Neuronal stem cell (in vitro differentiated cells): Measurements from ENCODE around the gene CIBAR2.

ENCODE experiments used
- DNase-seq: peaks from one replicate; pipeline ENCODE4 v3.0.0-alpha.2; 2013; ENCODE audit warnings: low spot score
- H2AFZ ChIP-seq: one replicate; pipeline ENCODE4 v1.6.1; 2013; ENCODE audit warnings: mild to moderate bottlenecking, low read length, inconsistent platforms
- H2AK5ac ChIP-seq: 2 replicates; pipeline ENCODE4 v1.6.1; 2013; ENCODE audit warnings: low read depth, mild to moderate bottlenecking, inconsistent platforms, low read length, moderate library complexity, mixed read lengths
- H2BK120ac ChIP-seq: 2 replicates; pipeline ENCODE4 v1.6.1; 2013; ENCODE audit warnings: low read depth, mild to moderate bottlenecking, inconsistent platforms, low read length, moderate library complexity, mixed read lengths
- H2BK12ac ChIP-seq: one replicate; pipeline ENCODE4 v1.6.1; 2013; ENCODE audit warnings: low read length, inconsistent platforms
- H2BK15ac ChIP-seq: 2 replicates; pipeline ENCODE4 v1.6.1; 2013; ENCODE audit warnings: mild to moderate bottlenecking, low read length, inconsistent platforms, mixed read lengths
- H2BK5ac ChIP-seq: one replicate; pipeline ENCODE4 v1.6.1; 2013; ENCODE audit warnings: inconsistent platforms, mild to moderate bottlenecking, low read length, moderate library complexity
- H3K14ac ChIP-seq: one replicate; pipeline ENCODE4 v1.6.1; 2013; ENCODE audit warnings: low read length, inconsistent platforms
- H3K18ac ChIP-seq: 2 replicates; pipeline ENCODE4 v1.6.1; 2013; ENCODE audit warnings: low read length, inconsistent platforms
- H3K23ac ChIP-seq: 2 replicates; pipeline ENCODE4 v1.6.1; 2013; ENCODE audit warnings: low read depth, mild to moderate bottlenecking, mixed read lengths, low read length, inconsistent platforms; ENCODE audit not compliant: poor library complexity
- H3K27ac ChIP-seq: replicated peaks from 3 replicates; pipeline ENCODE4 v1.5.1; 2013; ENCODE audit warnings: low read length, inconsistent platforms
- H3K27me3 ChIP-seq, 3 experiments: 2 replicates each; pipeline ENCODE4 v1.6.1; 2013; ENCODE audit warnings: low read length in 3 of 3, mild to moderate bottlenecking in 2 of 3, inconsistent platforms in 1 of 3, low read depth in 1 of 3, mixed read lengths in 1 of 3, moderate library complexity in 1 of 3; ENCODE audit not compliant: control insufficient read depth in 3 of 3, insufficient read depth in 3 of 3
- H3K36me3 ChIP-seq, 2 donors: replicated peaks in 1 of 2; 2 replicates each; pipeline ENCODE4 v1.6.1; 2013; ENCODE audit warnings: low read length in 2 of 2; ENCODE audit not compliant: control insufficient read depth in 2 of 2, insufficient read depth in 2 of 2
- H3K4ac ChIP-seq: 2 replicates; pipeline ENCODE4 v1.6.1; 2013; ENCODE audit warnings: inconsistent platforms, mild to moderate bottlenecking, low read length, moderate library complexity
- H3K4me1 ChIP-seq, 2 donors: 1 replicate in 1 of 2; 2 replicates in 1 of 2; pipeline ENCODE4 v1.6.1; 2013; ENCODE audit warnings: low read length in 2 of 2, low read depth in 1 of 2; ENCODE audit not compliant: control insufficient read depth in 2 of 2, insufficient read depth in 1 of 2
- H3K4me2 ChIP-seq: one replicate; pipeline ENCODE4 v1.6.1; 2013; ENCODE audit warnings: mild to moderate bottlenecking, low read length, inconsistent platforms; ENCODE audit not compliant: insufficient read depth, poor library complexity, severe bottlenecking
- H3K4me3 ChIP-seq, 2 donors: 2 replicates each; pipeline ENCODE4 v1.5.1; 2013; ENCODE audit warnings: low read length in 2 of 2, mild to moderate bottlenecking in 2 of 2, inconsistent platforms in 1 of 2, moderate library complexity in 1 of 2
- H3K79me1 ChIP-seq: one replicate; pipeline ENCODE4 v1.6.1; 2013; ENCODE audit warnings: low read depth, mild to moderate bottlenecking, inconsistent platforms, low read length, moderate library complexity
- H3K9ac ChIP-seq: one replicate; pipeline ENCODE4 v1.6.1; 2013; ENCODE audit warnings: mild to moderate bottlenecking, low read depth, low read length, inconsistent platforms; ENCODE audit not compliant: poor library complexity
- H3K9me3 ChIP-seq, 2 donors: replicated peaks in 1 of 2; 2 replicates each; pipeline versions ENCODE3 to v1.6.1; 2013; ENCODE audit warnings: low read length in 2 of 2, mild to moderate bottlenecking in 2 of 2, inconsistent platforms in 1 of 2, low read depth in 1 of 2, mixed read lengths in 1 of 2, moderate library complexity in 1 of 2; ENCODE audit not compliant: control insufficient read depth in 2 of 2, insufficient read depth in 1 of 2
- H4K8ac ChIP-seq: one replicate; pipeline ENCODE4 v1.6.1; 2013; ENCODE audit warnings: low read depth, mild to moderate bottlenecking, inconsistent platforms, low read length, moderate library complexity
- H4K91ac ChIP-seq: one replicate; pipeline ENCODE4 v1.6.1; 2013; ENCODE audit warnings: low read length, low read depth, mild to moderate bottlenecking, inconsistent platforms; ENCODE audit not compliant: poor library complexity
- WGBS, 2 donors: extraction: QIAGEN DNeasy Blood & Tissue Kit; methylation state at CpG; one replicate each; pipeline ENCODE4 v1.1.7; 2013; ENCODE audit warnings: missing lambda C conversion rate in 2 of 2, mixed read lengths in 1 of 2; ENCODE audit not compliant: insufficient read length in 2 of 2, insufficient replicate concordance in 1 of 2; ENCODE audit errors: extremely low coverage in 2 of 2; 5-methylcytosine and 5-hydroxymethylcytosine counted together

Gene CIBAR2

DNA sequence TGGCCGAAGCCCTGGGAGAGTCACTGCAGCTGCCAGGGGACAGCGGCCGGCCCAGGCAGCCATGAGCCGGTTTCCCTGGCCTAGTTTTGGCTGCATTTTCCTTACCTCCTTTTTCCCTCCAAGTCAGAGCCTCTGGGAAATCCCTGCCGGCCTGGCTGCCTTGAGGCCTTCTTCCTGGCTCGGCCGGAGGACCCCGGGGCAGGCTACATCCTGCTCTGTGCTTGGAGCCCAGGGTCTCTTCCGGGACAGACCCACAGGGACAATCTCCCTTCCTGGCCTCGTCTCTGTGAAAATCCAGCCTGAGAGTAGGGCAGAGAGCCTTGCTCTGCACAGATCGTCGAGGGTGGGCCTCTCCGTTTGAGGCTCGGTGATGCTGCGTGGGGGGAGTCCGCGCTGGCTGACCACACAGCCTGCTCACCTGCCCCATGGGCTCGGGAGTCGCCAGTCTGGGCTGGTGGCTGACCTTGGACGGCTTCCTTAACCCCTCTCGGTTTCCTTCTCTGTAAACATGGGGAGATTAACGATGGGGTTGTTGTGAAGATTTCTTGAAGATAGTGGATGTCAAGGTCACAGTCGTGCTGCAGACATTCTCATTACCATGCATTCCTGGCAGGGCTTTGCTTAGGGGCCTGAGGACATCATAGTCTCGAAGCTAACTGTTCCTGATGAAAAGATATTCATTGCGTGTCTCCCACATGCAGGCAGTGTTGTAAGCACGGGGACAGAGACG is 34.8 kb upstream of the CIBAR2 start:
- no peak overlapping the region for H3K9ac ChIP-seq
- H2BK120ac ChIP-seq, result no peak overlapping the region
- H3K36me3 ChIP-seq, result no peaks in the 10 kb centered on the region
- H2AK5ac ChIP-seq, result peak overlapping the region; percentile 69
- peak overlapping the region; percentile 9 for H3K14ac ChIP-seq
- peak overlapping the region; percentile 44 for H2BK15ac ChIP-seq
- WGBS, 2 donors, result no CpG with 5 or more reads among the region's 27 CpGs
- H3K4ac ChIP-seq, result no peak overlapping the region
- peaks cover 2 to 33% of the 10 kb centered on the region in 2 donors for H3K4me1 ChIP-seq
- H3K4me2 ChIP-seq, result no peak overlapping the region
- no peak overlapping the region for H4K91ac ChIP-seq
- H3K4me3 ChIP-seq, result no peak overlapping the region
- H3K27ac ChIP-seq, result no peak overlapping the region
- DNase-seq, result no peak
- peaks cover 0 to 17% (median 0%) of the 10 kb centered on the region in 3 experiments for H3K27me3 ChIP-seq
- H2BK5ac ChIP-seq, result peak overlapping the region; percentile 18
- H3K18ac ChIP-seq, result peak overlapping the region; percentile 67
- H3K9me3 ChIP-seq, result no peaks in the 10 kb centered on the region
- no peak overlapping the region for H4K8ac ChIP-seq
- no peak overlapping the region for H2BK12ac ChIP-seq
- H2AFZ ChIP-seq, result peak overlapping the region; percentile 84
- no peak overlapping the region for H3K23ac ChIP-seq
- H3K79me1 ChIP-seq, result no peaks in the 10 kb centered on the region

DNA sequence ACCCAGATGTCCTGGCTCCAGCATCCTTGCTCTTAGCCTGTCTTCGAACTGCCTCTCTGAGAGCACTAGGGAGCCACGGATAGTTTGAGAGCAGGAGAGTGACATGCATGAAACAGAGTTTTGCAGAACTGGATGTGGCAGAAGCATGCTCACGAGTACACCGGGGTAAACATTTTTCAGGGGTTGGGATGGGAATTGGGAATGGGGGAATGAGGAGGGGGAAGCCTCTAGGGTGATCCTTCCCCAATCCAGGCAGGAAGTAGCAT is 34.2 kb upstream of the CIBAR2 start:
- no peaks in the 10 kb centered on the region for H3K79me1 ChIP-seq
- no peak overlapping the region for H3K4me3 ChIP-seq
- H4K91ac ChIP-seq, result no peak overlapping the region
- H2BK15ac ChIP-seq, result no peak overlapping the region
- no peak overlapping the region for H2BK12ac ChIP-seq
- no peak overlapping the region for H2BK120ac ChIP-seq
- H3K4me2 ChIP-seq, result no peak overlapping the region
- no peak for DNase-seq
- H3K27me3 ChIP-seq, result peaks cover 0 to 15% (median 0%) of the 10 kb centered on the region in 3 experiments
- peaks cover 4 to 33% of the 10 kb centered on the region in 2 donors for H3K4me1 ChIP-seq
- no peaks in the 10 kb centered on the region for H3K9me3 ChIP-seq
- peak overlapping the region; percentile 84 for H2AFZ ChIP-seq
- no peak overlapping the region for H3K9ac ChIP-seq
- no CpG with 5 or more reads among the region's 4 CpGs for WGBS, 2 donors
- H3K14ac ChIP-seq, result no peak overlapping the region
- no peak overlapping the region for H3K23ac ChIP-seq
- no peak overlapping the region for H3K27ac ChIP-seq
- H3K36me3 ChIP-seq, result no peaks in the 10 kb centered on the region
- no peak overlapping the region for H4K8ac ChIP-seq
- H3K18ac ChIP-seq, result no peak overlapping the region
- H2BK5ac ChIP-seq, result no peak overlapping the region
- no peak overlapping the region for H3K4ac ChIP-seq
- H2AK5ac ChIP-seq, result no peak overlapping the region

DNA sequence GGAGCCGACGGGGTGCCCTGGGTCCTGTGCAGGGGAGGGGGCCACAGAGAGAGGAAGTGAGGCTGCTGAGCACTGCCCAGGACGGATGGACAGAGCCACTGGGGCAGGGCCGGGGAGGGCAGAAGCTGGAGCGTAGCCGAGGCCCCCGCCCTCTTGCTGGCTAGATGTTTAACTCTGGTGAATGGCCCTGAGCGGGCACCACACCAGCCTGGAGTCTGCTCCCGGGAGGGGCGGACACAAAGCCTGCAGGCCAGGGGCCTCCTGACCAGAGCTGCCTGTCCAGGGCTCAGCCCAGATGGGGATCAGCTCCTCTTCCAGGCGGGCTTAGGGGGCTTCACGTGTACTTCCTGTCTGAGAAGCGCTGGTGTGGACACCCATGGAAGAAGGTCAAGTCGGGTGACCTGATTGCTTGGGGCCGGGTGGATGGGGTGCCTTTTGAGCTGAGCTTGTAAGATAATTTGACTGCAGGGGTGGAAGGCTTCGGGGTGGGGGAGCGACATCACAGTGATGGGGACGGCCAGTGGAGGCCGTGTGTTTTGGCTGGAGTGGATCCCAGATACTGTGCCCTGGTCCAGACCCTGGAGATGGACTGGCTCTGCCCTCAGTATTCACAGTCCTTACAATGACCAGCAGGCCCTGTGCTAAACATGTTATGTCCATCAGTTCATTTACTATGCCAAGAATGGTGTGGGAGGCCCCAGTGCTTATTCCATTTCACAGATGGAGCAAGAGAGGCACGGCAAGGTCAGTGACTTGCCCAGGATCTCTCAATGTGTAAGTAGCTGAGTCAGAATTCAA is 33.7 kb upstream of the CIBAR2 start:
- H2BK12ac ChIP-seq, result no peak overlapping the region
- no peak overlapping the region for H2AK5ac ChIP-seq
- no peaks in the 10 kb centered on the region for H3K36me3 ChIP-seq
- H4K8ac ChIP-seq, result no peak overlapping the region
- H3K14ac ChIP-seq, result no peak overlapping the region
- H3K9ac ChIP-seq, result no peak overlapping the region
- H3K27ac ChIP-seq, result no peak overlapping the region
- H3K4me2 ChIP-seq, result no peak overlapping the region
- H3K27me3 ChIP-seq, result peaks cover 0 to 15% (median 0%) of the 10 kb centered on the region in 3 experiments
- no peak for DNase-seq
- H3K18ac ChIP-seq, result peak overlapping the region; percentile 4
- peaks cover 6 to 31% of the 10 kb centered on the region in 2 donors for H3K4me1 ChIP-seq
- H3K4me3 ChIP-seq, result no peak overlapping the region
- no peaks in the 10 kb centered on the region for H3K9me3 ChIP-seq
- peak overlapping the region; percentile 19 for H2BK15ac ChIP-seq
- no peak overlapping the region for H4K91ac ChIP-seq
- H2BK120ac ChIP-seq, result no peak overlapping the region
- no peak overlapping the region for H2AFZ ChIP-seq
- no peaks in the 10 kb centered on the region for H3K79me1 ChIP-seq
- WGBS, 2 donors, result no CpG with 5 or more reads among the region's 20 CpGs
- no peak overlapping the region for H2BK5ac ChIP-seq
- no peak overlapping the region for H3K23ac ChIP-seq
- no peak overlapping the region for H3K4ac ChIP-seq

DNA sequence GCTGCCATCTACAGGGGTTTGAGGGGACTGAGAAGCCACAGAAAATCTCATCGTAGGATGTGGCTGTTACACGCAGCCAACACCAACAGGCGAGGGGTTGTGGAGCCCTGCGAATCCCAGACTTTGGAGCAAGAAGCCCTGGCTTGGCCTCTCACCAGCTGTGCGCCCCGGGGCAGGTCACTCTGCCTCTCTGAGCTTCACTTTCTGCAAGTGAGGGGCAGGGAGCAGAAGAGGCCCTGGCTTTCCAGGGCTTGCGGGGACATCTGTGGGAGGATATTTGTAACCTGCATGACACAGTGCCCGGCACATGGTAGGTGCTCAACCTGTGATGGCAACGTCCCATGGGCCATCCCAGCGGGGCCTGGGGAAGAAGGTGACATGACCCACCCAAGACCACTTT is 32.9 kb upstream of the CIBAR2 start:
- WGBS, 2 donors, result no CpG with 5 or more reads among the region's 10 CpGs

More for the DNA sequence above, 32.9 kb upstream of the CIBAR2 start:
- Histone ChIP-seq H3K9ac (no peak overlapping the region), H3K36me3 (no peaks in the 10 kb centered on the region), H3K9me3 (no peaks in the 10 kb centered on the region), H4K8ac (no peak overlapping the region), H3K18ac (no peak overlapping the region), H3K4me1 (peaks cover 6 to 28% of the 10 kb centered on the region in 2 donors), H3K4me3 (no peak overlapping the region), H2AK5ac (no peak overlapping the region), H3K27ac (no peak overlapping the region), H2BK5ac (no peak overlapping the region), H4K91ac (no peak overlapping the region), H3K79me1 (no peaks in the 10 kb centered on the region), H3K27me3 (peaks cover 0 to 15% (median 0%) of the 10 kb centered on the region in 3 experiments), H2BK120ac (no peak overlapping the region), H3K14ac (no peak overlapping the region), H3K23ac (no peak overlapping the region), H2BK12ac (no peak overlapping the region), H3K4me2 (no peak overlapping the region), H2AFZ (no peak overlapping the region), H3K4ac (no peak overlapping the region), H2BK15ac (peak overlapping the region; percentile 19)
- no peak for DNase-seq
